ENCODE measurements around the gene KRTAP21-2. TPM values are rescaled to one million over a fixed set of nuclear protein-coding genes. Genes with fewer than 3 reads are reported as not detected.

KRTAP21-2 gene
- total and polyA plus RNA-seq, 5 experiments from 2014 or later, result not detected

DNA sequence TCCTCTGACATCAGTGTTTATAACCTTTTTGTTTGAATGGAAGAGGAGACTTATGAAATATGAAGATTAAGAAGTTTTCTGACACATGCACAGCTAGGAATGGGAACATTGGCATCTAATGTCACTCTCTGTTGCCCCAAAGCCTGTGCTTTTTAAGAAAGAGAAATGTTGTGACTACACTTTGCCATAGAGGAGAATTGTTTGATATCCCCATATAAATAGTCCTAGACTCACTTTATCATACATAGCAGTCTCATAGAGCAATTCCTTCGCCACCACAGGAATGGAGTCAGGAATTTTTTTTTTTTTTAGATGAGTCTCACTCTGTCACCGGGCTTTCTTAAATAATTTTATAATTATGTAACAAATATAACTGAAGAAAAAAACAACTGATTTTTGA lies 30.0 kb downstream of the KRTAP21-2 start:
- peak overlapping the region in 1 of 10 donors; percentile 78 for H3K27ac Mint-ChIP-seq
- peaks cover 0 to 6% (median 0%) of the 10 kb centered on the region in 9 donors for H3K9me3 Mint-ChIP-seq
- no peak for ATAC-seq
- no peak overlapping the region for H3K4me3 Mint-ChIP-seq
- POLR2A ChIA-PET, result no interaction called here
- no peak for DNase-seq
- no peaks in the 10 kb centered on the region for H3K36me3 Mint-ChIP-seq
- H3K27me3 Mint-ChIP-seq, result peaks cover 0 to 1% (median 0%) of the 10 kb centered on the region in 5 donors
- H3K4me1 Mint-ChIP-seq, result peaks cover 0 to 7% (median 0%) of the 10 kb centered on the region in 4 donors

GRCh38 chr21:30714946-30715345 lies 32.1 kb downstream of the KRTAP21-2 start:
- peaks cover 0 to 7% (median 0%) of the 10 kb centered on the region in 4 donors for H3K4me1 Mint-ChIP-seq
- DNase-seq, result no peak
- POLR2A ChIA-PET, result no interaction called here
- ATAC-seq, result no peak
- peaks cover 0 to 3% (median 0%) of the 10 kb centered on the region in 9 donors for H3K9me3 Mint-ChIP-seq
- no peak overlapping the region for H3K27ac Mint-ChIP-seq
- H3K27me3 Mint-ChIP-seq, result peaks cover 0 to 1% (median 0%) of the 10 kb centered on the region in 5 donors
- no peaks in the 10 kb centered on the region for H3K36me3 Mint-ChIP-seq
- H3K4me3 Mint-ChIP-seq, result no peak overlapping the region

DNA sequence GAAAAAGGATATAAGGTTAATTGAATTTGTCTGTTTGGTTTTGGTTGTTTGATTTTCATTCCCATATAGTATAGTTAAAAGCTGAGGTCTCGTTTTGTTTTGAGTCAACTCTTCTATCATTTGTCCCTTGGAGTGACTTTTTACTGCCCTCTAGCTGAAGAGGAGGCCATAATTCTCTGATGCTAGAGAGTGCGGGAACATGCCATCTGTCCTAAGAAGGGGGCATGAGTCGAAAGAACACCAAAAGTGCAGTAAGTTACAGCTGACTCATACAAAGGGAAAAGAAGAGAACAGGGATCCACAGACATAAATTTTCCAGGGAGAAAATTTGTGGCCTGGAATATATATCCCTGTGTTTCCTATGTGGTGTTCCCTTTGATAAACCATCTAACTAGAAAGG lies 32.6 kb downstream of the KRTAP21-2 start:
- H3K4me1 Mint-ChIP-seq, result peaks cover 0 to 7% (median 0%) of the 10 kb centered on the region in 4 donors
- no peak overlapping the region for H3K4me3 Mint-ChIP-seq
- peaks cover 0 to 1% (median 0%) of the 10 kb centered on the region in 5 donors for H3K27me3 Mint-ChIP-seq
- no peak for DNase-seq
- POLR2A ChIA-PET, result no interaction called here
- no peak overlapping the region for H3K27ac Mint-ChIP-seq
- H3K9me3 Mint-ChIP-seq, result peaks cover 0 to 3% (median 0%) of the 10 kb centered on the region in 9 donors
- no peaks in the 10 kb centered on the region for H3K36me3 Mint-ChIP-seq
- ATAC-seq, result no peak

DNA sequence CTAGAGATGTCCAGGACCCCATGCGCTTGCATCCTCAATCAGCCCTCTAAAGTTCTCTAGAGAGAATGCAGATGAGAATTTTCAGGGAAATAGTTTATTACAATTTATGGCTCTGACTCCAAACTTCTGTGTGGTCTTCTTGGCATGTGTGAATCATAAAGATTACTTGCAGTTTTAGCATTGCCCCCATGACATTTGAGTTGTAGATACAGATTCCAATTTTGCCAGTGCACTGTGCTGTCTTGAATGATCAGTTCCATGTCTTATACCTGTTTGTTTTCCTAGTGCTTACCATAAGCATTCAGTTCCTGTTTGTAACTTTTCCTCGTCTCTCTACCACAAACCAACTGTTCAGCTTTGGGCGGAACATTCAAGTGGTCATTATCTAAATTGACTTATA lies 33.3 kb downstream of the KRTAP21-2 start:
- Mint-ChIP-seq H3K4me1 (peaks cover 0 to under 1% (median 0%) of the 10 kb centered on the region in 4 donors), H3K36me3 (no peaks in the 10 kb centered on the region), H3K27me3 (peaks cover 0 to 1% (median 0%) of the 10 kb centered on the region in 5 donors), H3K27ac (no peak overlapping the region), H3K9me3 (peaks cover 0 to 3% (median 0%) of the 10 kb centered on the region in 9 donors), H3K4me3 (no peak overlapping the region)
- POLR2A ChIA-PET, result no interaction called here
- ATAC-seq (no peak), DNase-seq (no peak)

DNA sequence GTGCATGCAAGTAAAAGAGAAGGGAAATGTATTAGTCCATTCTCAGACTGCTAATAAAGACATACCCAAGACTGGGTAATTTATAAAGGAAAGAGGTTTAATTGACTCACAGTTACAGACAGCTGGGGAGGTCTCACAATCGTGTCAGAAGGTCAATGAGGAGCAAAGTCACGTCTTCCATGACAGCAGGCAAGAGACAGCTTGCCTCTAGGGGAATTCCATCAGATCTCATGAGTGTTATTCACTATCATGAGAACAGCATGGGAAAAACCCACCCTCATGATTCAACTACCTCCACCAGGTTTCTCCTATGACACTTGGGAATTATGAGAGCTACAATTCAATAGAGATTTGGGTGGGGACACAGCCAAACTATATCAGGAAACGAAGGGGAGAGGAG lies 36.6 kb downstream of the KRTAP21-2 start:
- Mint-ChIP-seq H3K4me1 (no peaks in the 10 kb centered on the region), H3K27me3 (peaks cover 0 to 3% (median 0%) of the 10 kb centered on the region in 5 donors), H3K4me3 (no peak overlapping the region), H3K27ac (no peak overlapping the region), H3K9me3 (peaks cover 0 to 6% (median 0%) of the 10 kb centered on the region in 9 donors), H3K36me3 (no peaks in the 10 kb centered on the region)
- POLR2A ChIA-PET, result no interaction called here
- ATAC-seq, result no peak
- no peak for DNase-seq

GRCh38 chr21:30707409-30707808 lies 39.6 kb downstream of the KRTAP21-2 start:
- Mint-ChIP-seq H3K27ac (no peak overlapping the region), H3K9me3 (peaks cover 0 to 6% (median 0%) of the 10 kb centered on the region in 9 donors), H3K4me1 (no peaks in the 10 kb centered on the region), H3K27me3 (peaks cover 0 to 2% (median 0%) of the 10 kb centered on the region in 5 donors), H3K4me3 (no peak overlapping the region), H3K36me3 (no peaks in the 10 kb centered on the region)
- no peak for ATAC-seq
- POLR2A ChIA-PET, result no interaction called here
- DNase-seq, result no peak

Other genes starting within 250 kb of the KRTAP21-2 start
- not detected for gene KRTAP19-5, start 245.1 kb downstream of the KRTAP21-2 start, total RNA-seq
- gene KRTAP19-5, start 245.1 kb downstream of the KRTAP21-2 start, polyA plus RNA-seq, result not detected
- not detected for gene KRTAP19-6, start 205.4 kb downstream of the KRTAP21-2 start, total RNA-seq
- gene KRTAP19-6, start 205.4 kb downstream of the KRTAP21-2 start, polyA plus RNA-seq, result not detected
- not detected for gene KRTAP19-7, start 185.9 kb downstream of the KRTAP21-2 start, total RNA-seq
- gene KRTAP19-7, start 185.9 kb downstream of the KRTAP21-2 start, polyA plus RNA-seq, result not detected
- not detected for gene KRTAP22-2, start 156.9 kb downstream of the KRTAP21-2 start, total RNA-seq
- gene KRTAP22-2, start 156.9 kb downstream of the KRTAP21-2 start, polyA plus RNA-seq, result not detected
- not detected for gene KRTAP6-3, start 154.8 kb downstream of the KRTAP21-2 start, total RNA-seq
- gene KRTAP6-3, start 154.8 kb downstream of the KRTAP21-2 start, polyA plus RNA-seq, result not detected
- gene KRTAP6-2, start 148.4 kb downstream of the KRTAP21-2 start, total RNA-seq, result not detected
- gene KRTAP6-2, start 148.4 kb downstream of the KRTAP21-2 start, polyA plus RNA-seq, result not detected
- gene KRTAP22-1, start 146.2 kb downstream of the KRTAP21-2 start, total RNA-seq, result not detected
- not detected for gene KRTAP22-1, start 146.2 kb downstream of the KRTAP21-2 start, polyA plus RNA-seq
- gene KRTAP6-1, start 133.3 kb downstream of the KRTAP21-2 start, total RNA-seq, result not detected
- not detected for gene KRTAP6-1, start 133.3 kb downstream of the KRTAP21-2 start, polyA plus RNA-seq
- gene KRTAP20-1, start 130.8 kb downstream of the KRTAP21-2 start, total RNA-seq, result not detected
- not detected for gene KRTAP20-1, start 130.8 kb downstream of the KRTAP21-2 start, polyA plus RNA-seq
- gene KRTAP20-4, start 126.6 kb downstream of the KRTAP21-2 start, total RNA-seq, result not detected
- gene KRTAP20-4, start 126.6 kb downstream of the KRTAP21-2 start, polyA plus RNA-seq, result not detected
- gene KRTAP20-2, start 112.1 kb downstream of the KRTAP21-2 start, total RNA-seq, result not detected
- not detected for gene KRTAP20-2, start 112.1 kb downstream of the KRTAP21-2 start, polyA plus RNA-seq
- gene KRTAP20-3, start 104.4 kb downstream of the KRTAP21-2 start, total RNA-seq, result not detected
- not detected for gene KRTAP20-3, start 104.4 kb downstream of the KRTAP21-2 start, polyA plus RNA-seq
- gene KRTAP21-3, start 28.5 kb downstream of the KRTAP21-2 start, total RNA-seq, result not detected
- not detected for gene KRTAP21-3, start 28.5 kb downstream of the KRTAP21-2 start, polyA plus RNA-seq
- gene KRTAP21-1, start 8.2 kb upstream of the KRTAP21-2 start, total RNA-seq, result not detected
- gene KRTAP21-1, start 8.2 kb upstream of the KRTAP21-2 start, polyA plus RNA-seq, result not detected
- not detected for gene KRTAP8-1, start 66.0 kb upstream of the KRTAP21-2 start, total RNA-seq
- not detected for gene KRTAP8-1, start 66.0 kb upstream of the KRTAP21-2 start, polyA plus RNA-seq
- not detected for gene KRTAP7-1, start 82.5 kb upstream of the KRTAP21-2 start, total RNA-seq
- gene KRTAP7-1, start 82.5 kb upstream of the KRTAP21-2 start, polyA plus RNA-seq, result not detected
- not detected for gene KRTAP11-1, start 134.3 kb upstream of the KRTAP21-2 start, total RNA-seq
- not detected for gene KRTAP11-1, start 134.3 kb upstream of the KRTAP21-2 start, polyA plus RNA-seq

Measured in naive thymus-derived CD8-positive, alpha-beta T cell (primary cell).